Colon (tissue), 2 donors: ENCODE results near the gene NAT8L.
"Not testable (repeated sequence)": the region's sequence is repeated elsewhere in the genome, so short reads cannot be mapped to it uniquely, and the experiment has no call there.

ENCODE experiments used
- FAIRE-seq: peaks from 2 replicates; lab custom pipeline; 2012; peaks lifted over from hg19 to GRCh38; lab: Jason Lieb, UNC
- donor health status: control.
- donor health status: control.

Gene NAT8L

GRCh38 chr4:2059046-2059725, at the start of gene NAT8L:
NAT8L (plus strand) TSS chr4:2059327; CDS start chr4:2059512, 185 bp downstream.
- no peak for FAIRE-seq

DNA sequence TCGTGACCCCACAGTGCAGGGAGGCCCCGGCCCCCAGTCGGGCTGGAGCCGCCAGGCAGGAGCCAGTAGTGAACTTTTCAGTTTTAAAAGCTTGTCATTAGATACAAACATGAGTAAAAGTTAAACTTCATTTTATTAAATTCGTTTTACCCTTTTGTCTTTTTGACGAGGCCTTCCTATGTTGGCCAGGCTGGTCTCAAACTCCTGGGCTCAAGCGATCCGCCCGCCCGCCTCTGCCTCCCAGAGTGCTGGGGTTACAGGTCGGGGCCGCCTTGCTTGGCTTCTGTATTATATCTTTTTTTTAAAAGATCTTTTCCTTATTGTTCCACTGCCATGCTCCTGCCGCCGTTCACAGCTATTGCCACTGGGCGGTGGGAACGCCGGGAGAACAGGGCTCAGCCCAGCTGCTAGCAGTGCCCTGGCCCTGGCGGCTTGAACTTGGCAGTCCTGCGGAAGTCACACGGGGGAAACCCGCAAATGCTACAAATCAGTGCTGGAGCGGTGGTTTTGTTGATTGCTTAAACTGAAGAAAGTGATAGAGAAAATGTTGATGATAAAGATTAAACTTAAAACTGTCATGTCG, 49.4 kb upstream of the NAT8L start:
- no peak for FAIRE-seq

GRCh38 chr4:2011583-2011982, 47.5 kb upstream of the NAT8L start:
- no peak for FAIRE-seq

DNA sequence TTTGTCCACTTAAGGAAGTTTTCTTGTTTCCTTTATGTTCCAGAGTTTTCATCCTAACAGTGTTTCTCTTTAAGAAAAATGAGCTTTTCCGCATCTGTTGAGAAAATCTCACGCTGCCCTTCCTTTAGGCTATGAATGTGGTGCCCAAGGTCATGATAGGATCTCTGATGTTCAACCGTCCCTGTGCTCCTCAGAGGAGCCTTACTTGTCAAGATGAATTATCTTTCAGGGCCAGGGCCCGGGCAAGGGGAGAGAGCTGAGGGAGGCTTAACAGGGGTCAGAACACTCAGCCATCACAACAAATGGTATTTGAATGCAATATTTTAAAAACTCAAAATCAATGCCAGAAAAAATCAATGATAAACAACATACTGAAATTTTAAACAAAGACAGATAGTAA, 44.1 kb upstream of the NAT8L start:
- no peak for FAIRE-seq

DNA sequence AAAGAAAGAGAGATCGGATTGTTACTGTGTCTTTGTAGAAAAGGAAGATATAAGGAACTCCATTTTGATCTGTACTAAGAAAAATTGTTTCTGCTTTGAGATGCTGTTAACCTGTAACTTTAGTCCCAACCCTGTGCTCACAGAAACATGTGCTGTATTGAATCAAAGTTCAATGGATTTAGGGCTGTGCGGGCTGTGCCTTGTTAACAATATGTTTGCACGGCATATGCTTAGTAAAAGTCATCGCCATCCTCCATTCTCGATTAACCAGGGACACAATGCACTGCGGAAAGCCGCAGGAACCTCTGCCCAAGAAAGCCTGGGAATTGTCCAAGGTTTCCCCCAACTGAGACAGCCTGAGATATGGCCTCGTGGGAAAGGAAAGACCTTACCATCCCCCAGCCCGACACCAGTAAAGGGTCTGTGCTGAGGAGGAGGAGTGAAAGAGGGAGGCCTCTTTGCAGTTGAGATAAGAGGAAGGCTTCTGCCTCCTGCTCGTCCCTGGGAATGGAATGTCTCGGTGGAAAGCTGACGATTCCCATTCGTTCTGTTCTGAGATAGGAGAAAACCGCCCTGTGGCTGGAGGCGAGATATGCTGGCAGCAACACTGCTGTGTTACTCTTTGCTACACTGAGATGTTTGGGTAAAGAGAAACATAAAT, 37.6 kb upstream of the NAT8L start:
- not testable (repeated sequence) for FAIRE-seq

- FAIRE-seq, result no peak
These were observed 34.4 kb upstream of the NAT8L start for GRCh38 chr4:2024683-2025082.

- FAIRE-seq, result no peak
These were observed 33.3 kb upstream of the NAT8L start for GRCh38 chr4:2025817-2026216.

GRCh38 chr4:2027120-2027519, 32.0 kb upstream of the NAT8L start:
- FAIRE-seq, result not testable (repeated sequence)

- not testable (repeated sequence) for FAIRE-seq
These were observed 28.0 kb upstream of the NAT8L start for GRCh38 chr4:2031161-2031560.

DNA sequence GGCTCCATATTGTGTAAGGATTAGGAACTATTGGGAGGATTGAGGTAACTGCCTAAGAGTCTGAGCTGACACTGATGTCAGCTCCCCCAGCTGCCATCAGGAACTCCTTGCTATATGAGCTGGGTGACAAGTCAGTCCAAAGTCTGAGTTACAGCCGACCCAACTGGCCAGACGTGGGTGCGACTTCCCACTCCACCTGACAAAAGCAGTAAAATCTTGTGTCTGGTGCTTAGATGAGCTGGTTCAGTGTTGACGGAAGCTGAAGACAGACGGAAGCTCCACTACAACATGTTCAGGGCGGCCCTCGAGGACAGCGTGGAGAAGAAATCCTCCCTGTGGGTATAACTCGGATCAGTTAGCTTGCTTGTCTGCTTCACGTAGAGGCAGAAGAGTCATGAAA, 22.8 kb upstream of the NAT8L start:
- no peak for FAIRE-seq

GRCh38 chr4:2036866-2037265, 22.3 kb upstream of the NAT8L start:
- FAIRE-seq, result no peak

- FAIRE-seq, result no peak
These were observed 18.5 kb upstream of the NAT8L start for GRCh38 chr4:2040391-2041238.

DNA sequence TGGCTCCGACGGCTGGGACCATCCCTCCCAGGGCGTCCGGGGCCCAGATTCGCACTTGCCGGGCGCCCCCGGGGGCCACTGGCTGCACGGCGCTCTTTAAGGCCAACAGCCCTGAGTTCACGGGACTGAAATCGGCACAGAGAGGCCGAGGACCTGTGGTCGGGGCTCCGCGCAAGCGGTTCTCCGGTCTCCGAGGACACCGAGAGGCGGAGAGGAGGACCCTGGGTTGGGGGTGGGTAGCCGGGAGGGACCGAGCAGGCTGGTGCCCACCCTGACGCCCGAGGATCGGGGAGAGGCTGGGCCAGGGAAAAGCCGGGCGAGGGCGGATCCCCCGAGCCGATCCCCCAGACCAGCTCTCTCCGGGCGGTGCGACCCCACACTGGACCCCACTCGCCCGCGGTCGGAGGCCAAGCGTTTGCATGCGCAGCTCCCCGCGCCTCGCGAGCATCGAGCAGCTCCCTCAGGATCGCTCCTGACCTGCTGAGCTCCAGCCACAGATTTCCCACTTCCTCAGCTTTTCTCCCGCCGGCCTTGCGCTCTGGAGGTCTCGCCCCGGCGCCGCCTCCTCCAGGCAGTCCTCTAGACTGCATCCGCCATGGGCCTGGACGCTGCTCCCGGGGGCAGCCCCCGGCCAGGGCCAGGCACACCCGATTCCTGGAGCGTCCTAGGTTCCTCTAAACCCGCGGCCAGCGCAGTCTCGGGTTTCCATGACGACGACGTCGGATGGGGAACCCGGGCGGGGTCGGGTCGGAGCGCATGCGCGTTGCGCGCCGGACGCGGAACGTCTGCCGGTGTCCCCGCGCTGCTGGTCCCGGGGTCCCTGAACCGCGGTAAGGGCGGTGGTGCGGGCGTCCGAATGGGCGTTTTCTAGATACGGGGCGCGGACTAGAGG, 17.6 kb upstream of the NAT8L start:
- FAIRE-seq, result no peak

DNA sequence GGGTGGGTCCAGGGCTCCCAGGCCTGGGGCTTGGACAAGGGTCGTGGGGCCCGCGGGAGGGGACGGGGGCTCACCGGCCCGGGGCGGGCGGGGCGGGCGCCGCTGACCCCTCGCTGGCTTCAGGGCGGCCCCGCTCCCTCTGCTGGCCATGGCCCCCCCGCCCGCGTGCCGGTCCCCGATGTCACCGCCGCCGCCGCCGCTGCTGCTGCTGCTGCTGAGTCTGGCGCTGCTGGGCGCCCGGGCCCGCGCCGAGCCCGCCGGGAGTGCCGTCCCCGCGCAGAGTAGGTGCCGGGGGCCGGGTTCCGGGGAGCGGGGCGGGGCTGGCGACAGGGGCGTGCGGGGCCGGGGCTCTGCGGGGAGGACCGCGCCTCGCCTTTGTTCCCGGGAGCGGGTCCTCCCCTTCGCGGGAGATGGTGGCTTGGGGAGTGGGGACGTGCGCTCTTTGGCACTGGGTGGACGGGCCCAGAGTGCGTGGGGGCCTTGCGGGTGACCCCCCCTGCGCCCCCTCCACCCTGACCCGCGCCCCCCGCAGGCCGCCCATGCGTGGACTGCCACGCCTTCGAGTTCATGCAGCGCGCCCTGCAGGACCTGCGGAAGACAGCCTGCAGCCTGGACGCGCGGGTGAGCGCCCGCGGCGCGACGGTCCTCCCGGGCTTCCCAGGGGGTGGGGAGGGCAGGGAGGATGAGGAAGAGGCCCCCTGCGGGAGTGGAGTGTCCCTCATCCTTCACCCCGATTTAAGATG, 16.8 kb upstream of the NAT8L start:
- no peak for FAIRE-seq

DNA sequence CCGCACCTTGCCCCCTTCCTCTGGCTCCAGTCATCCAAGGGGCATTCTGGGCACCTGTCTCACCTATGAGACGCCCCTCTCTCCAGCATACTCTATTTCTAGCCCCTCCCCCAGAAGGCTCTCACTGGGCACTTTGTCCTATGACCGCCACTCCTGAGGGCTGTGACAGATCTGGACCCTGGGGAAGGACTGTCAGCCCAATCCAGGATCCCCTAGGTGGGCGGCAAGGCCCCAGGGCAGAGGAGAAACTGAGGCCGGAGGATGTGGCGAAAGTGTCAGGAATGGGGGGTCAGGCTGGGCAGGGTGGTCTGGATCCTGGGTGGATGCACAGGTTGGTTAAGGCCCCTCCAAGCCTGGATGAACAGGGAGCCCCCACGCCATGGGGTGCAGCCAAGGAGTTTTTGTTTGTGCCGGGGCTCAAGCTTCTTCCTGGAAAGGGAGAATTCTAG, 16.2 kb upstream of the NAT8L start:
- FAIRE-seq, result no peak

DNA sequence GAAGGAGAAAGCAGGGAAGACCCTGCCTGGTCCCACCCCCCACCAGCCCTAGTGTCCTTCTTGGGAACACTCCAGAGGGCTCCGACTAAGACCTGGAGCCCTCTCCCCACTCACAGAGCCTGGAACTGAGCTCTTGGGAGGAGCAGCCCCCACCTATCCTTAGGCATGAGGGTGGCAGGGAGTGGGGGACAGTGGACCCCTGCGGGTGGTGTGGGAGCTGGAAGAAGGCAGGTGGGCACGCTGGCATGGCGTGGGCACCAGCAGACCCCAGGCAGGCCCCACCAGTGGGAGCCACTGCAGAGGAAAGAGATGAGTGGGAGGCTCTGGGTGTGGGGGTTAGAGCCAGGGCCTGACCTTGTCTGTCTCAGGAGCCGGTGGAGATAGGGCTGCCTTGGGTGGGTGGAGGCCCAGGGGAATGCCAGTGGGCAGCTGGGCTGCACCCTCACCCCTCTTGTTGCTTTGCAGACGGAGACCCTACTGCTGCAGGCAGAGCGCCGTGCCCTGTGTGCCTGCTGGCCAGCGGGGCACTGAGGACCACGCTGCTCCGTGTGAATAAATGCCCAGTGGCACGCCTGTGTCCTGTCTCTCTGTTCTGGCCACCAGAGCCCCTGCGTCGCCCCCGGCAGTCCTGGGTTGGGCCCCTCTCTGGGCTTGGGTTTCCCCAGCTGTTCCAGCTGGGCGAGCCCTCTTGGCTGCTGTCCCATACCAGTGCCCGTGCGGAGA, 15.6 kb upstream of the NAT8L start:
- no peak for FAIRE-seq

- FAIRE-seq, result no peak
These were observed 15.0 kb upstream of the NAT8L start for GRCh38 chr4:2044119-2044485.

DNA sequence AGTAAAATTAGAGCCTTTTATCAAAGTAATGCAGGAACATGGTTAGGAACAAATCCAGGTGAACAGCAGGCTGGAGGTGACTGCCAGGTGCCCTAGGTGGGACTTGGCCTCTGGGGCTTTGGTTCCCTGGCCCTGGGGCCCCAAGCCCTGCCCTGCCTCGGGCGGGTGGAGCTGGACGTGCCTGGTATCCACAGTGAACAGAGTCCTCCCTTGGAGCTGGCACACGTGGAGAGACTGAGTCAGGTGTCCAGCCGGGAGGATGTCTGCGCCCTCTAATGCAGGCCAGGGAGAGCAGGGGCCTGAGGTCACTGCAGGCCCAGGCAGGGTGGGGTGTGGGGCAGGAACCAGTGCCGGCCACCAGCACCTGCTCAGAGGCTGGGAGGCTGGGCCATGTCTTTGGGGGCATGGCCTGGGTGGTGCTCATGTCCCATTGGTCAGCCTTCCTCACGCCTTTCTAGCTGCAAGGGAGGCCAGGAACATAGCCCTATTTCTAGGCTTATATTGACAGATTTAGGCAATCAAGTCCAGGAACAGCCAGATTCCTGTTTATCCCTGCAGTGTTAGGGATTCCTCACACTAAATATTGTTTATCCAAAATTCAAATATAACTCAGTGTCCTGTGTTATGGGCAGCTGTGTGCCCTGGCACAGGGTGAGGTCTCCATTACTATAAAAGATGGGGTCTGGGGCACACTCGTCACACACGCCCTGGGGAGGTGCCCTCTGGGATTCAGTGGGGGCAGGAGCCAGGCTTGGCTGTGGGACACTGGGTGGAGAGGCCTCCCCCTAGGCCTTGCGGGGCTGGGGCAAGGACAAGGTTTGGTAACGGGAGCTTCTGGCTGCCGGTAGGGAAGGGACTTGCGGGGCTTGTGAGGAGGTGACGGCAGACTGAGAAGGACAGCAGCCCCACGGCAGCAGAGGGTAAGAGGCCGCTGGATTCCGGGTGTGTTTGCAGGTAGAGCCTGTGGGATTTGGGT, 14.3 kb upstream of the NAT8L start:
- FAIRE-seq, result no peak

DNA sequence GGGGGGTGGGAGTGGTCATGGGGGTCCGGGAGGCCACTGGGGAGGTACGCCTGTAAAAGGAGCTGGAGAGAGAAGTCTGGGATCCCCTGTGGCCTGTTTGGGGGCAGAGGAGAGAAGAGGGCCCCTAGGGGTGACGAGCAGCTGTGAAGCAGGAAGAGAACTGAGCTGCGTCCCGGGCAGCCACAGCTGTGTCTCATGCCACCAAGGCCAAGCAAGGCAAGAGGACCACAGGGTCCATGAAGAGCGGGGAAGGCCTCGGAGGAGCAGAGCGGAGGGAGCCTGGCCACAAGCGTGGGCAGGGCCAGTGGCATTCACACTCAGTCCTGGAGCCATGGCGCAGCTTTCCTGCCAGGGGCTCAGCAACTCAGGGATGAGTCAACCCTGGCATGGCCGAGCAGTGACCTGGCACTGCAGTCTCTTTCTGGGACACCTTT, 13.6 kb upstream of the NAT8L start:
- FAIRE-seq, result no peak
